HG03066 (cell line): ENCODE results near the gene NRG2.

ENCODE experiments used
- ATAC-seq: cut with Tn5 transposase; IDR thresholded peaks from one replicate; pipeline ENCODE4 v1.9.1; 2021; ENCODE audit warnings: low read depth; ENCODE audit not compliant: unreplicated experiment

The NRG2 gene

GRCh38 chr5:139845846-139846681 lies 197.0 kb downstream of the NRG2 start:
- ATAC-seq, result no peak

- ATAC-seq, result no peak
Measured at GRCh38 chr5:139844472-139845145, 198.5 kb downstream of the NRG2 start.

GRCh38 chr5:139843991-139844390 lies 199.1 kb downstream of the NRG2 start:
- ATAC-seq, result no peak

- ATAC-seq, result no peak
Measured at GRCh38 chr5:139842321-139842720, 200.8 kb downstream of the NRG2 start.

GRCh38 chr5:139841549-139841948 lies 201.6 kb downstream of the NRG2 start:
- ATAC-seq, result no peak

- ATAC-seq, result no peak
Measured at GRCh38 chr5:139839918-139840317, 203.2 kb downstream of the NRG2 start.

- ATAC-seq, result no peak
Measured at GRCh38 chr5:139839232-139839815, 203.8 kb downstream of the NRG2 start.

GRCh38 chr5:139838381-139839197 lies 204.5 kb downstream of the NRG2 start:
- ATAC-seq, result no peak

GRCh38 chr5:139837711-139838380 lies 205.3 kb downstream of the NRG2 start:
- no peak for ATAC-seq

GRCh38 chr5:139836469-139837208 lies 206.5 kb downstream of the NRG2 start:
- ATAC-seq, result no peak

- ATAC-seq, result no peak
Measured at GRCh38 chr5:139835656-139836055, 207.4 kb downstream of the NRG2 start.

- no peak for ATAC-seq
Measured at GRCh38 chr5:139833525-139833924, 209.6 kb downstream of the NRG2 start.

GRCh38 chr5:139831624-139832023 lies 211.5 kb downstream of the NRG2 start:
- no peak for ATAC-seq

- ATAC-seq, result no peak
Measured at GRCh38 chr5:139829471-139829870, 213.6 kb downstream of the NRG2 start.

GRCh38 chr5:139828207-139828895 lies 214.7 kb downstream of the NRG2 start:
- ATAC-seq, result no peak

GRCh38 chr5:139825690-139826089 lies 217.4 kb downstream of the NRG2 start:
- no peak for ATAC-seq

- ATAC-seq, result no peak
Measured at GRCh38 chr5:139823757-139824355, 219.2 kb downstream of the NRG2 start.

- ATAC-seq, result no peak
Measured at GRCh38 chr5:139822553-139823425, 220.3 kb downstream of the NRG2 start.
